NCI-H2171 (cell line): ENCODE measurements around the gene EXOC4.
"Not testable (repeated sequence)": the region's sequence is repeated elsewhere in the genome, so short reads cannot be mapped to it uniquely, and the experiment has no call there.

Source experiments
- DNase-seq: peaks from one replicate; lab custom pipeline; 2025; lab: John Stamatoyannopoulos, UW

EXOC4 gene

GRCh38 chr7:133252858-133253518, at the start of gene EXOC4:
TSS of gene EXOC4 (plus strand) at chr7:133253078.
- peak; percentile 96 for DNase-seq

DNA sequence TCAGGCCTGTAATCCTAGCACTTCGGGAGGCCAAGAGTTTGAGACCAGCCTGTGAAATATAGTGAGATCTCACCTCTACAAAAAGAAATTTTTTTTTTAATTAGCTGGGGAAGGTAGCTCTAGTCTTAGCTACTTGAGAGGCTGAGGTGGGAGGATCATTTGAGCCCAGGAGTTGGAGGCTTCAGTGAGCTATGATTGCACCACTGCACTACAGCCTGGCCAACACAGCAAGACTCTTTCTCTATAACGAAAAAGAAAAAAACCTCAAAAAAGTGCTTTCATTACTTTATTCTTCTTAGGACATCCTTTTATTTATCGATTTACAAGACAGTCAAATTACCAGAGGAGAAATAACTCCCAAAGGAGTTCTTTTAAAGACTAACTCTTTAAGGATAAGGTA, 49.4 kb upstream of the EXOC4 start:
- no peak for DNase-seq

- DNase-seq, result no peak
Observed at GRCh38 chr7:133207687-133208086, 45.2 kb upstream of the EXOC4 start.

- DNase-seq, result not testable (repeated sequence)
Observed at GRCh38 chr7:133210817-133211216, 42.1 kb upstream of the EXOC4 start.

GRCh38 chr7:133213772-133214171, 39.1 kb upstream of the EXOC4 start:
- not testable (repeated sequence) for DNase-seq

DNA sequence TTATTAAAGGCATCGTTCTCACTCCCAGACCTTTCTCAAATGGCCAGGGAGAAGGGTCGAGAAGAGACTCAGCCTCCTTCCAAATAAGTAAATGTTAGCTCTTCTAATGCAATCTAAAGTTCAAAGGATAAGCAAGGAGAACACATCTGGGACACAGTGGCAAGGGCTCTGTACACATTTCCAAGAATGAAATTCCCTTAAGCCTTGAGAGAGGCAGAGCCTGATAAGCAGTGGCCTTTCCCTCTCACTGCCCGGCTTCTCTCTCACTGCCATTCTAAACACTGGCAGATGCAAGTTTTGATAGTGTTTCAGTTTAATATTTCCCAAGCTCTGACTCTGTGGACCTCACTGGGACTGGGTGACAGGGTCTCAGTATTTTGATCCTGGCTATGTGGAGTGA, 35.1 kb upstream of the EXOC4 start:
- DNase-seq, result no peak

DNA sequence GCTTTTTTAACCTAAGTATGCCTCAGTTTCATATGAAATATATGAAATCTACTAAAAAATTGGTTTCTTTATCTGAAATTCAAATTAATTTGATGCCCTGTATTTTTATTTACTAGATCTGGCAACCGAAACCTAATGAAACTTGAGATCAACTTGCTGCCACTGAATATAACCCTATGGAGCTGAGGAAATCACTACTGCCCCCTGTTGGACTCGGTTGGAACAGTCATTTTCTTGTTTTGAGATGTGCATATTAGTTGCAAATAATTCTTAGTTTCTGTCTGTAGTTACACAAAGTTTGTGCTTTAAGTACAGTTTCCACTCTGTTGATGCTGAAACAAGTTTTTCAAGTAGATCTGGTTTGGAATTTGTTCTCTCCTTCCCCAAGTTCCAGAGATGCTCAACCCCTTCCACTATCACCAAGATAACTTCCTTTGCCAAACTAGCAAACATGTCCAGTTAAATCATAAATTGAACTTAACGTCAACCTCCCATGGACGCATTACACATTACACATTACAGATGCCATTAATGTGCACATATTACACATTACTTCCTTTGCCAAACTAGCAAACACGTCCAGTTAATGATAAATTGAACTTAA, 22.2 kb upstream of the EXOC4 start:
- DNase-seq, result no peak

DNA sequence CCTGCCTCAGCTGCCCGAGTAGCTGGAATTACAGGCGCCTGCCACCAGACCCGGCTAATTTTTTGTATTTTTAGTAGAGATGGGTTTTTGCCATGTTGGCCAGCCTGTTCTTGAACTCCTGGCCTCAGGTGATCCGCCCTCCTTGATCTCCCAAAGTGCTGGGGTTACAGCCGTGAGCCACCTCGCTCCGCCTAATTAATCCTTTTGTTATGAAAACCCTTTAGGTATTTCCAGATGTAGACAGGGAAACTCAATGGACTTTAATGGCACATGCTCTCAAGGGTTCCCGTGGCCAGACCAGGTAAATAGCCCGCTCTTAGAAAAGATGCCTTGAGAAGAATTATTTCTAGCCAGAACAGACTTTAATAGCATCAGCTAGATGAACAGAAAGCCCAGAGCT, 19.7 kb upstream of the EXOC4 start:
- DNase-seq, result no peak

- no peak for DNase-seq
Observed at GRCh38 chr7:133234961-133235875, 17.7 kb upstream of the EXOC4 start.

- DNase-seq, result no peak
Observed at GRCh38 chr7:133237545-133237944, 15.3 kb upstream of the EXOC4 start.

- no peak for DNase-seq
Observed at GRCh38 chr7:133240302-133240701, 12.6 kb upstream of the EXOC4 start.

DNA sequence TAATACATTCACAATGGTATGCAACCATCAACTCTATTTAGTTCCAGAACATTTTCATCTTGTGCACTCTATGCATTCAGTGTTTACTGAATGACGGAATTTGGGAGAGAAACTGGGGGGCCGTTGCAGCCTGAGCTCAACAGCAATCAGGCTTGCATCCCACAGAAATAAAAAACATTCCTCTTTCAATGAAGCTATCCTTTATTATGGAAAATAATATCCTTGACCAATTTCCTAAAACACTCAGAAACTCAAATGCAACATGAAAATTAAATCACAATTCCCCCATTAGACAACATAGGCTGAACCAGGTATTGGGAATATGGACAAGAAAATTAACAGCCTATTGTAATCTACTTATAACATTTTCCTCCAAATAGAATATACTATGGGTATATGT, 6.3 kb upstream of the EXOC4 start:
- DNase-seq, result no peak

DNA sequence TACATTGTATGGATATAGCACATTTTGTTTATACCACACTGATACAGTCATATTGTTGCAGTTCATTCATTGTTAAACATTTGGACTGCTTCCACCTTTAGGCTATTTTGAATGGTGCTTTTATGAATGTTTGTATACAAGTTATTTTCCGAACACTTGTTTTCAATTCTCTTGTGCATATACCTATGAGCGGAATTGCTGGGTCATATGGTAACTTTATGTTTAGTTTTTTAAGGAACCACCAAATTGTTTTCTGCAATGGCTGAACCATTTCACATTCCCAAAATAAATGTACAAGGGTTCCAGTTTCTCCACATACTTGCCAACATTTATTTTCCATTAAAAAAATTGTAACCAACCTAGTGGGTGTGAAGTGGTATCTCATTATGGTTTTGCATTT, 4.0 kb upstream of the EXOC4 start:
- DNase-seq, result no peak

- no peak for DNase-seq
Observed at GRCh38 chr7:133252506-133252857, 396 bp upstream of the EXOC4 start.

GRCh38 chr7:133253519-133253875, 619 bp downstream of the EXOC4 start:
- no peak for DNase-seq

DNA sequence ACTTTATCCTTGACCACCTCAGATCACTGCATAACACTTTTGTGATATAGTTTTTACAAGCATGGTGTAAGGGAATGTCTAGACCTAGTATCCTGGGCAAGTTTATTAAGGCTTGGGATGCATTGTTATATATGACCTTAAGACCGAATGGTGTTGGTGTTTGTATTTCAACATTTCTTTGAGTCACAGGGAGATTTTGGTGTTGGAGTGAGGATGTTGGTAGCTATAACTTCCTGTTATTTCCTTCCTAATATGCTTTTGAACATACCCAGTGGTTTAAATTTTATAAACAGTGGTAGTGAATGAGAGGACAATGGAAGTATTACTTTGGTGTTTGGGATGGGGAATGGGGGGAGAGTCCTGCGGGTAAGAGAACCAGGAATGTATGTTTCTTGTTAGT, 2.6 kb downstream of the EXOC4 start:
- DNase-seq, result no peak

GRCh38 chr7:133258174-133258573, 5.3 kb downstream of the EXOC4 start:
- DNase-seq, result no peak

DNA sequence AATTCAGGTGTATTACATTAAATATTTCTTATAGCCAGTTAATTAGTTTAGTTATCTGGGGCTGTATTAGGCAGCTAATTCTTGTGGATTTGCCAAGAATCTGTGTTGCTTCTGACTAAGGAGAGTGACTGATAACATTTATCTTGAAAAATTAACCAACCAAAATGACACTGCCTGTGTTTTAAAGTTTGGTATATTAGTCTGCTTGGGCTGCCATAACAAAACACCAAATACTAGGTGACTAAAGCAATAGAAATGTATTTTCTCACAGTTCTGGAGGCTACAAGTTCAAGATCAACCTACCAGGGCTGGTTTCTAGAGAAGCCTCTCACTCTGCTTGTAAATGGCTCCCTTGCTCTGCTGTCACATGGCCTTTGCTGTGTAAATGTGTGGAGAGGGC, 12.9 kb downstream of the EXOC4 start:
- DNase-seq, result no peak

DNA sequence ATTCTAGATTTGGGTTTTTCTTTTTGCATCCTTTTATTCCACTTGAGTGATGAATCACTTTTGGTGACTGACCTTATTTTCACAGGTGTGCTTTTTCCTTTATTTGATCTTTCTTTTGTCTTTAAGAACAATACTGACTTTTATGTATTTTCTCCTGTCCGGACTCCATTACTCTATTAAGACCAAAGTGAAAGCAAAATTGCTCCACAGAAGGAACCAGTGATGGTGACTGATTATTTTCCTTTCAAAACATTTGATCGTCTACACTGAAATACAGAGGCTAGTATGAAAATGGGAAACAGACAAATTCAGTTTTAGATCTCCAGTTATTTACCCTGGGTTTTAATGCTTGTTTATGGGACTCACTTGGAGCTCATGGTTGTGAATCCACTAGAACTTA, 15.5 kb downstream of the EXOC4 start:
- DNase-seq, result no peak

DNA sequence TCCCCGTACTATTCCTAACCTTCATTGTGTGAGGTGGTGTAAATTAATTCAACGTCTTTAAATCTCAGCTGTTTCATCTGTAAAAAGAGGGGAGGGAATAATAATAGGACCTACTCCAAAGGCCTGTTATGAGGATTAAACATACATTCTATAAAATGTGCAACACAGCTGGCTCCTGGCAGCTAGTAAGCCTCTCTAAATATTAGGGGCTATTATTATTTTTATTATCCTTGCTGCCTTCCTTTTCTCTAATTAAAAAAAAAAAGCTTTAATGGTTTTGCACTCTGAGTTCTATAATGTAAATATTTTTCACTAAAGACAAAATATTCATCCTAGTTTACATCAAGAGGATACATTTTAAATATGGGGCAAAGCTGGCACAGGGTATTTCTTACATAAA, 19.5 kb downstream of the EXOC4 start:
- DNase-seq, result no peak

- DNase-seq, result no peak
Observed at GRCh38 chr7:133273227-133273626, 20.3 kb downstream of the EXOC4 start.

DNA sequence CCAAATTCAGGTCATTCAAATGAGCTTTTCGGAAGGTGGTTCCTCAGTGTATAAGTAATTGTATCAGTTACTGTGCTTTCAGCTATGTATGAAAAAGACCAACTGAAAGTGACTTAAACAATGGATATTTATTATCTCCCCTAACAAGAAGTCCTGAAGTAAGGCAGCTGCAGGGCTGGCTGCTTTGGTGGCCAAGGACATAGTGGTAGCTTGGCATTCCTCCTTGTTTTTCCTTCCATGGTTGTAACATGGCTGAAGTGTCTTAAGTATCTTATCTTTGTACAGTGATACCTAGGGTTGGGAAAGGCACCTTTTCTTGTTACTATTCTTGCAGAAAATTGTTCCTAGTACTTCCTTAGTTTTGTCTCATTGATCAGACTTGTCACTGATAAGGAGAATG, 21.4 kb downstream of the EXOC4 start:
- DNase-seq, result no peak

- no peak for DNase-seq
Observed at GRCh38 chr7:133275008-133275407, 22.1 kb downstream of the EXOC4 start.
